GM12801 (cell line): ENCODE results near the gene PRR15.

Source experiments
- CTCF ChIP-seq: IDR thresholded peaks from one replicate; pipeline ENCODE4 v1.5.1; 2011; ENCODE audit warnings: control low read depth; ENCODE audit not compliant: insufficient read length; ENCODE audit errors: extremely low read depth

PRR15 gene

GRCh38 chr7:29604052-29604451, 40.4 kb downstream of the PRR15 start:
- TF ChIP-seq CTCF: no peak

- TF ChIP-seq CTCF: no peak
Measured at GRCh38 chr7:29604702-29605101, 41.1 kb downstream of the PRR15 start.

GRCh38 chr7:29605671-29606070, 42.0 kb downstream of the PRR15 start:
- TF ChIP-seq CTCF: no peak

GRCh38 chr7:29606287-29606721, 42.7 kb downstream of the PRR15 start:
- no peak for TF ChIP-seq CTCF

- no peak for TF ChIP-seq CTCF
Measured at GRCh38 chr7:29606830-29607229, 43.2 kb downstream of the PRR15 start.

- TF ChIP-seq CTCF: no peak
Measured at GRCh38 chr7:29607259-29607658, 43.6 kb downstream of the PRR15 start.

GRCh38 chr7:29607889-29608288, 44.3 kb downstream of the PRR15 start:
- no peak for TF ChIP-seq CTCF
